Activated gamma-delta T cell treated with Interleukin-2 at 50 U/mL for 16 hours (primary cell): ENCODE data around the gene IDH3A.

ENCODE experiments used
- DNase-seq: peaks from one replicate; pipeline ENCODE4 v3.0.0-alpha.2; 2020

Gene IDH3A

DNA sequence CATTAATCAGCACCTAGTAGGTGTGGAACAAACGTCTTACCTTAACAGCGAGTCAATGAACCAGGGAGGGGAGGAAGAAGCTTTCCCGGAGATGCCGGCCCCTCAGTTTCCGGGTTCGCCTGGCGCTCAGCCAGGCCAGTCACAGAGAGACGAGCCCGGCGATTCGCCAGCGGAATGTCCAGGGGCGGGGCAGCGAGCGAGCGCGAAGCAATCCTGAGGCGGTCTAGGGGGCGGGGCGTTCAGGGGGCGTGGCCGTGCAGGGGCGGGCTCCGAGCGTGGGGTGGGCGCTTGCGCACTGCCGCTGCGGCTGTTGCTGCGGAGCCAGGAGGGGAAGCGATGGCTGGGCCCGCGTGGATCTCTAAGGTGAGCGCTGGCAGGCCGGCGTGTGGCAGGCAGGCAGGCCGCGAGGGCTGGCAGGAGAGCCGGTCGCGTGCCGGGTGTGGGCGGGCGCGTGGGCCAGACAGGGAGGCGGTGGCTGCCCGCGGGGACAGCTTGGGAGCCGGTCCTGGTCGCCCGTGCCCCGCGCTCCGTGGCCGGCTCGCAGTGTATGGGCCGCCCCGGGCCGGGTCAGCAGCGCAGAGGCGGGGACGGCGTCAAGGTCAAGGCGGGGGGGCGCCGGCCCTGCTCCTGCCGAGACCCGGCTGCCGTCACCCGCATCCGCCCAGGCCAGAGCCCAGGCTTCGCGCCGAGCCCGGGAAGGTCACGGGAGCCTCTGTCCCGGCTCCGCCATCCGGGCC is at the start of gene IDH3A:
Gene IDH3A (plus strand): TSS at position 295 of the 737 bp plus-strand sequence. CDS start 42 bp downstream, at position 337.
- peak; percentile 100 for DNase-seq

- no peak for DNase-seq
These were observed 48.3 kb upstream of the IDH3A start for GRCh38 chr15:78100886-78101285.

- no peak for DNase-seq
These were observed 47.6 kb upstream of the IDH3A start for GRCh38 chr15:78101423-78102105.

- DNase-seq = no peak
These were observed 47.0 kb upstream of the IDH3A start for GRCh38 chr15:78102211-78102610.

- DNase-seq = no peak
These were observed 46.4 kb upstream of the IDH3A start for GRCh38 chr15:78102741-78103140.

DNA sequence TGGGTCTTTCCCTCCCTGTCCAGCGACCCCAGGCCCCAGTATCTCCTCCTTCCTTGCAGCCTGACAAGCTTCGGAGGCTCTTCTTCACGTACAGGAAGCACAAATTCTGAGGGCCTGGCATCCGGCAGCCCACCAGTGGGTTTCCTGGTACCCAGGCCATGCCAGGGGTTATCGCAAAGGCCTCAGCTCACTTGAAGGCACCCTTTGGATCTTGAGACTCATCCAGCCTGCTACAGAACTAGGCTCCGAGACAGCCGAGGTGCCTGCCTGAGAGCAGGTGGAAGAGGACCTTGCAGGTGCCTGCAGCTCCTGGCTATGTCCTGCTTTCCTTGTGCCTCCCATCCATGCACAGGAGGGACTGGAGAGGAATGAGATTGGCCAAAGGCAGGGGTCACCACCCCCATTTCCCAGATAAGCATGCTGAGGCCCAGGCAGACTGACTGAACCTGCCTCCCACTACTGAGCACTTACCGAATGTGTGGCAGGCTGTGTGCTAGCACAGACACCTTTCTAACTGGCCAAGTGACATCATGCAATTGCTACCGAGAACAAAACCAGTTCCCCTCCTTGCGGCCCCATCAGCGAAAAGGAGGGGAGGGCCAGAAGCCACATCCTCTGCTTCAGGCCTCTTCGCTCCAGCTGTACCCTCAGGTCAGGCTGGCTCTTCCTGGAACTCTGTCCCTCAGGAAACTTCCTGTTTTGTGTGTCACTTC is 45.6 kb upstream of the IDH3A start:
- DNase-seq = peak; percentile 64

DNA sequence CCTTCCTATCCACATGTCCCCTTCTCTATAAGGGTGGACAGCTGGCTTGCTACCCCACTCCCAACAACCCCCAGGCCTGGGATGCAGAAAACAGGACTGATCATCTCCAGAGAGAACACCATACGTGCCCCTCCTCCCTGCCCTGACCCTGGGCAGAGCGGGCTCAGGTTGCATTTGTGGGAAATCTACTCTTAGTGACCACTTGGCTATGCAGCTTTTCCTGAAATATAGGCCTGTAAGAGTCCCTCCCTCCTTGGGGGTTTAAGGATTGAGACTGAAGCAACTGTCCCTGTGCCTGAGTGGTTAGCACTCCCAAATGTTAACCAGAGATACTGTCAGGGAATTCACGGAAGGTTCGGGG is 45.1 kb upstream of the IDH3A start:
- DNase-seq = no peak

GRCh38 chr15:78104566-78105475 is 44.3 kb upstream of the IDH3A start:
- DNase-seq = no peak

DNA sequence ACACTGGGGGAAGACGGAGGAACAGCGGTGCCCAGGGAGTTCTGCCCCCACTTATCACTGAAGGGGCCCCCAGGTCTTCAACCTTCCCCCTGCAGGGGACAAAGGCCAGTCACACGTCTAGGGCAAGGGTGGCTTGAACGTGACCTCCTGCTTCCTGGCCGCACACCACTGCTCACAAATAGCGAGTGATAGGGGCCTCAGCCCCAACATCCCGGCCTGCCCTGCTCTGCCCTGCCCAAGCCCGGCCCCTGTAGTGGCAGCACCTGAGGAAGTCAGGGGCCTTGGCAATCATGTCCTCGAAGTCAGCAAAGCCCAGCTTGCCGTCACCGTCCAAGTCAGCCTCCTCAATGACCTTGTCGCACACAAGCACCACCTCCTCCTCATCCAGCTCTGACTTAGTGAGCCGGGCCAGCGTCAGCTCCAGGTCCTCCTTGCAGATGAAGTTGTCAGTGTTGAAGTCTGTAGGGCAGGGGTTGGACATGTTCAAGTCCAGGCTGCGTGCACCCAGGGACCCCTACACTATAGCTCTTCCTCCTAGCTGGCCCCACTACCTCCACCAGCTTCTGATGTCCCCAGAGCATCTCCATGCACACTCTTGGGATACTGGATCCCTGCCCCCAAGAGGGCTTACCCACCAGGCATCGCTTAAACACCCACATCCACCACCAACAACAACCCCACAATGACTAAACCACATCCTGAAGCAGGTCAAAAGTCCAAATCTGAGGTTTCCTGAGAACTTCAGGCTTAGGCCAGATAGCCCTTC is 43.5 kb upstream of the IDH3A start:
- no peak for DNase-seq

- no peak for DNase-seq
These were observed 41.7 kb upstream of the IDH3A start for GRCh38 chr15:78107471-78107870.

DNA sequence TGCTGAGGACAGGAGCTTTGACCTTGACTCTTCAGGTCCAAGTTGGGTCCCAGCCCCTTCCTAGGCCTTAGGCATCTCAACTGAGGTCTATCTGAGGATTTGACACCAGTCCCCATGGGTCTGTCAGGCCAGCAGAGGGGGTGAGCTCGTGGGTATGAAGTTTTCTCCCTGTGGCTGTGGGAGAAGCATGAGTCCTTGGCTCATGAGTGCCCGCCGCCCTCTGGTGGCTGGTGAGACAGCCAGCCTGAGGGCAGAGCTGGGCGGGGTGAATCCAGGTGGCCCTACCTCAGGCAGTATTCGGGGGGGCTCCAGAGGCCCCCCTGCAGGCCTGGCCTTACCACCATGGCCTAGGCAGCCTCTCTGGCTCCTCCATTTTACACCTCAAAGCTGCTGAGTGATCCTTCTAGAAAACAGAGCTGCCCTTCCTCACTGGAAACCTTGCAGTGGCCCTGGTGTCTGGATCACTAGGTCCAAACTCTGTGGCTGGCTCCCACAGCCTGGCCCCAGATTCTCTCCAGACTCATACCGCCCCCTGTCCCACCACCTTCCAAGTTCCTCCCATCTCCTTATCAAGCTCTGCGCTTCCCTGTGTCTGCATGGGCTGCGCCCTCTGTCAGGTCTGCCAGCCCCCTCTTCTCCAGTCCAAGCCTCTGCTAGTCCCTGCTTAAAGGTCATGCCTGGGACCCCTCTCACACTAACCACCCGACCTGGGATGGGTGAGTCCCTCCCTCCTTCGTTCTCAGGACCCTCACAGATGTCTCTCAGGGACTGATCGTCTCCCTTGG is 40.7 kb upstream of the IDH3A start:
- peak; percentile 84 for DNase-seq

DNA sequence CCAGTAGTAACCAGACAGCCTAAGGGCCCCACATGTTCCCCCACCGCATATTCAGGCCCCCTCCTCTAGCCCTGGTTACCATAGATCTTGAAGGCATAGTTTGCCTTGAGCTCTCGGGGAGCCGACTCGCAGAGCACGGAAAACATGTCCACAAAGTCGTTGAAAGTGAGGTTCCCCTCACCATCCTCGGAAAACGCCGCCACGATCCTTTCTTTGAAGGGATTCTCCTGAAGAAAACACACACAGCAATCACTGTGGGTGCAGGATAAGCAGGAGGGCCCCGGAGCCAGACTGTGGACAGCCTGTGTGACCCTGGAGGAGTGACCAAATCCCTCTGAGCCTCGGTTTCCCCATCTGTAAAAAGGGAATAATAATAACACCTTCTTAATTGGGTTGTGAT is 40.0 kb upstream of the IDH3A start:
- DNase-seq = no peak

- no peak for DNase-seq
These were observed 39.1 kb upstream of the IDH3A start for GRCh38 chr15:78110096-78110495.

GRCh38 chr15:78110916-78111475 is 38.2 kb upstream of the IDH3A start:
- DNase-seq = no peak

- no peak for DNase-seq
These were observed 37.4 kb upstream of the IDH3A start for GRCh38 chr15:78111788-78112187.

- DNase-seq = no peak
These were observed 36.6 kb upstream of the IDH3A start for GRCh38 chr15:78112551-78112950.

- DNase-seq = no peak
These were observed 28.6 kb upstream of the IDH3A start for GRCh38 chr15:78120523-78120922.

- DNase-seq = no peak
These were observed 23.9 kb upstream of the IDH3A start for GRCh38 chr15:78125267-78125666.

GRCh38 chr15:78127882-78128281 is 21.3 kb upstream of the IDH3A start:
- DNase-seq = no peak

GRCh38 chr15:78129077-78129750 is 19.9 kb upstream of the IDH3A start:
- DNase-seq = no peak
